Vagina (tissue), 2 donors: Measurements from ENCODE around the gene SIGMAR1.

ENCODE experiments used
- POLR2A ChIP-seq, 2 donors: fragments of 450-650 bp; IDR thresholded peaks; one replicate each; pipeline ENCODE4 v1.6.1; 2017; ENCODE audit warnings: antibody characterized with exemption in 2 of 2, mild to moderate bottlenecking in 2 of 2, moderate library complexity in 2 of 2
- POLR2AphosphoS5 ChIP-seq, 2 donors: sonication (generic); formaldehyde crosslinking; IDR thresholded peaks; one replicate each; pipeline ENCODE4 v1.9.0; 2017; ENCODE audit warnings: antibody characterized with exemption in 2 of 2, mild to moderate bottlenecking in 2 of 2, low read depth in 1 of 2; ENCODE audit not compliant: insufficient read depth in 1 of 2
- TF ChIP-seq, protein P1 (sequence below), 3 experiments: fragments of 450-650 bp in 2 of 3; fragments of 200-600 bp in 1 of 3; sonication (generic) in 1 of 3; IDR thresholded peaks; one replicate each; pipeline ENCODE4 v1.5.1; 2017 to 2019; ENCODE audit warnings: antibody characterized with exemption in 3 of 3, mild to moderate bottlenecking in 2 of 3, moderate library complexity in 2 of 3

DNA sequence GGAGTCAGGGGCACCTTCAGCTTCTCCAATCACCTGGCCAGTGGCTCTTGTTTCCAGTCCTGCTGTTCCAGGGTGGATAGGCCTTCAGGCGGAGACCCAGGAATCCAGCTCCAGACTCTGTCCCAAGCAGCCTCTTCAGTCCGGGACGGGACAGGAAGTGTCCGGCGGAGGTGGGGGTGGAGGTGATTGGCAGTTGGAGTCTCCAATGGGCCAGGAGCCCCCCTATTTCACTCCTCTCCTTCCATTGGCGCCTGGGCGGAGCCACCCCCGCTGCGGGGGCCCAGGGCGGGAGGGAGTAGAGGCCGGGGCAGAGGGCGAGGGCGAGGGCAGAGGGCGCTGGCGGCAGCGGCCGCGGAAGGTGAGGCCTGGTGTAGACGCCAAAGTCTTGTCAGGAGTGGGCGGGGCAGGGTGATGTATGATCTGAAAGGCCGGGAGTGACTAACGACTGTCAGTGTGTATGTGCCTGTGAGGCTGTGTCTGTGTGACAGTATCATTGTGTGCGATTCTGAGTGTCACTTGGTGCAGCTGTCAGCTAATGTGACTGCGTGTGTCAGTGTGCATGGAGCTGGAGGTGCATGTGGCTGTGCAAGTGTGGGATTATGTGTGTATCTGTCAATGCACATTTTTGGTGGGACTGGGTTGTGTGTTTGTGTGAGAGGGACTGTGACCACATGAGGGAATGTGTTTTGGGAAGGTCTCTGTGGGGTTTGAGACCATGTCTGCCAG is 14.5 kb upstream of the SIGMAR1 start, which contains the start of gene IL11RA:
- TF ChIP-seq POLR2A (IDR thresholded peaks at IDR 0.05) (no peak), POLR2AphosphoS5 (IDR thresholded peaks at IDR 0.05; ENCODE audit: insufficient read depth in 1 of 2, low read depth in 1 of 2) (peak; percentile 47 to 88)
- TF ChIP-seq, protein P1, sequence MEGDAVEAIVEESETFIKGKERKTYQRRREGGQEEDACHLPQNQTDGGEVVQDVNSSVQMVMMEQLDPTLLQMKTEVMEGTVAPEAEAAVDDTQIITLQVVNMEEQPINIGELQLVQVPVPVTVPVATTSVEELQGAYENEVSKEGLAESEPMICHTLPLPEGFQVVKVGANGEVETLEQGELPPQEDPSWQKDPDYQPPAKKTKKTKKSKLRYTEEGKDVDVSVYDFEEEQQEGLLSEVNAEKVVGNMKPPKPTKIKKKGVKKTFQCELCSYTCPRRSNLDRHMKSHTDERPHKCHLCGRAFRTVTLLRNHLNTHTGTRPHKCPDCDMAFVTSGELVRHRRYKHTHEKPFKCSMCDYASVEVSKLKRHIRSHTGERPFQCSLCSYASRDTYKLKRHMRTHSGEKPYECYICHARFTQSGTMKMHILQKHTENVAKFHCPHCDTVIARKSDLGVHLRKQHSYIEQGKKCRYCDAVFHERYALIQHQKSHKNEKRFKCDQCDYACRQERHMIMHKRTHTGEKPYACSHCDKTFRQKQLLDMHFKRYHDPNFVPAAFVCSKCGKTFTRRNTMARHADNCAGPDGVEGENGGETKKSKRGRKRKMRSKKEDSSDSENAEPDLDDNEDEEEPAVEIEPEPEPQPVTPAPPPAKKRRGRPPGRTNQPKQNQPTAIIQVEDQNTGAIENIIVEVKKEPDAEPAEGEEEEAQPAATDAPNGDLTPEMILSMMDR (IDR thresholded peaks at IDR 0.05), result no peak
